AG08396 (cell line): ENCODE results near the gene CCDC175.

ENCODE experiments used
- DNase-seq: peaks from one replicate; pipeline ENCODE4 v3.0.0; 2012; ENCODE audit warnings: low spot score, mixed read lengths

The CCDC175 gene

GRCh38 chr14:59481871-59482540, 94.6 kb downstream of the CCDC175 start:
- peak; percentile 20 for DNase-seq

- no peak for DNase-seq
Measured at GRCh38 chr14:59481407-59481806, 95.2 kb downstream of the CCDC175 start.

GRCh38 chr14:59480166-59480565, 96.4 kb downstream of the CCDC175 start:
- no peak for DNase-seq

GRCh38 chr14:59478540-59478939, 98.1 kb downstream of the CCDC175 start:
- no peak for DNase-seq

- DNase-seq = no peak
Measured at GRCh38 chr14:59475709-59476108, 100.9 kb downstream of the CCDC175 start.

GRCh38 chr14:59474172-59474571, 102.4 kb downstream of the CCDC175 start:
- DNase-seq = no peak

- peak; percentile 8 for DNase-seq
Measured at GRCh38 chr14:59465316-59466135, 111.1 kb downstream of the CCDC175 start, which contains the start of gene GPR135. Gene GPR135, minus strand, starts transcription at chr14:59465380. Its CDS starts 154 bp downstream, at chr14:59465226.

GRCh38 chr14:59464486-59465315, 111.9 kb downstream of the CCDC175 start:
- DNase-seq = peak; percentile 77

GRCh38 chr14:59463787-59464485, 112.7 kb downstream of the CCDC175 start:
- no peak for DNase-seq

GRCh38 chr14:59461891-59462290, 114.7 kb downstream of the CCDC175 start:
- DNase-seq = no peak

GRCh38 chr14:59460378-59460777, 116.2 kb downstream of the CCDC175 start:
- DNase-seq = no peak

- no peak for DNase-seq
Measured at GRCh38 chr14:59458486-59458885, 118.1 kb downstream of the CCDC175 start.

GRCh38 chr14:59455411-59455810, 121.2 kb downstream of the CCDC175 start:
- DNase-seq = no peak
